Choroid plexus epithelial cell (primary cell): ENCODE results near the gene TMEM184A.

Experiments
- DNase-seq: peaks from one replicate; pipeline ENCODE4 v3.0.0-alpha.2; 2010; ENCODE audit warnings: low read depth
- H3K4me3 ChIP-seq: 2 replicates; pipeline ENCODE4 v1.5.1; 2011; ENCODE audit warnings: low read depth, mild to moderate bottlenecking, control low read depth, low read length, moderate library complexity
- CTCF ChIP-seq: conservative IDR thresholded peaks from 2 replicates; pipeline ENCODE4 v1.5.1; 2011; ENCODE audit warnings: low read depth, mild to moderate bottlenecking, control low read depth, inconsistent platforms, low read length, moderate library complexity

The TMEM184A gene

GRCh38 chr7:1590476-1590875, 34.5 kb upstream of the TMEM184A start:
- DNase-seq, result no peak
- H3K4me3 ChIP-seq, result no peak overlapping the region
- TF ChIP-seq CTCF, result no peak

- no peak for DNase-seq
- H3K4me3 ChIP-seq, result no peak overlapping the region
- no peak for TF ChIP-seq CTCF
Observed at GRCh38 chr7:1588978-1589377, 33.0 kb upstream of the TMEM184A start.

- H3K4me3 ChIP-seq, result no peak overlapping the region
- no peak for DNase-seq
- no peak for TF ChIP-seq CTCF
Observed at GRCh38 chr7:1587738-1588137, 31.7 kb upstream of the TMEM184A start.

GRCh38 chr7:1586827-1587705, 31.1 kb upstream of the TMEM184A start:
- H3K4me3 ChIP-seq, result no peak overlapping the region
- DNase-seq, result no peak
- TF ChIP-seq CTCF, result no peak

- no peak for DNase-seq
Observed at GRCh38 chr7:1586126-1586826, 30.3 kb upstream of the TMEM184A start.

More at GRCh38 chr7:1586126-1586826, 30.3 kb upstream of the TMEM184A start:
- no peak for TF ChIP-seq CTCF
- no peak overlapping the region for H3K4me3 ChIP-seq
